ENCODE data around the gene TAF10. TPM values are rescaled to one million over a fixed set of nuclear protein-coding genes. Genes with fewer than 3 reads are reported as not detected.

Gene TAF10
- total RNA-seq, 1 donor from 2014 or later: 143 TPM

GRCh38 chr11:6561288-6561687 is 50.7 kb downstream of the TAF10 start:
- Mint-ChIP-seq H3K4me1 (no peaks in the 10 kb centered on the region), H3K27me3 (ENCODE audit: low read depth) (no peaks in the 10 kb centered on the region), H3K9me3 (no peaks in the 10 kb centered on the region), H3K36me3 (ENCODE audit: low read depth) (peaks cover 2% of the 10 kb centered on the region), H3K4me3 (no peak overlapping the region), H3K27ac (ENCODE audit: unreplicated experiment) (no peak overlapping the region)
- no peak for DNase-seq (ENCODE audit: low read depth, low spot score)
- TF ChIP-seq CTCF (conservative IDR thresholded peaks at IDR 0.05): no peak

Other genes starting within 250 kb of the TAF10 start
- 14.6 and 17.7 TPM in 2 replicates for gene SMPD1, start 221.7 kb downstream of the TAF10 start, total RNA-seq
- gene APBB1, start 193.1 kb downstream of the TAF10 start, total RNA-seq: 86.9 and 90.0 TPM in 2 replicates
- gene HPX, start 171.2 kb downstream of the TAF10 start, total RNA-seq: 4.3 and 6.0 TPM in 2 replicates
- 20.6 and 26.2 TPM in 2 replicates for gene TRIM3, start 138.3 kb downstream of the TAF10 start, total RNA-seq
- gene ARFIP2, start 130.9 kb downstream of the TAF10 start, total RNA-seq: 52.4 and 57.1 TPM in 2 replicates
- 43.6 and 47.6 TPM in 2 replicates for gene TIMM10B, start 130.7 kb downstream of the TAF10 start, total RNA-seq
- 10.2 and 12.6 TPM in 2 replicates for gene DNHD1, start 114.9 kb downstream of the TAF10 start, total RNA-seq
- gene RRP8, start 8.6 kb downstream of the TAF10 start, total RNA-seq: 22.5 and 23.7 TPM in 2 replicates
- gene ILK, start 8.4 kb downstream of the TAF10 start, total RNA-seq: 120 and 121 TPM in 2 replicates
- gene TPP1, start 7.2 kb upstream of the TAF10 start, total RNA-seq: 41.0 and 44.7 TPM in 2 replicates
- 37.5 and 40.4 TPM in 2 replicates for gene DCHS1, start 43.6 kb upstream of the TAF10 start, total RNA-seq
- gene MRPL17, start 71.1 kb upstream of the TAF10 start, total RNA-seq: 47.2 and 58.9 TPM in 2 replicates
- gene OR2AG2, start 159.8 kb upstream of the TAF10 start, total RNA-seq: 0.25 and 0.54 TPM in 2 replicates
- gene OR2AG1, start 170.8 kb upstream of the TAF10 start, total RNA-seq: not detected in 2 replicates
- gene OR6A2, start 187.5 kb upstream of the TAF10 start, total RNA-seq: 0.20 and 0.21 TPM in 2 replicates
- gene OR10A5, start 233.5 kb upstream of the TAF10 start, total RNA-seq: not detected in 2 replicates